Coronary artery (tissue), 2 donors: ENCODE data around the gene L3MBTL3.

Experiments used
- DNase-seq: peaks from one replicate; pipeline ENCODE4 v3.0.0-alpha.2; 2017; ENCODE audit warnings: low spot score
- H3K27ac ChIP-seq, 2 donors: fragments of 200-600 bp; sonication (generic); one replicate each; pipeline ENCODE4 v1.5.1; 2016 to 2019
- H3K4me3 ChIP-seq: fragments of 200-600 bp; sonication (generic); 2 replicates; pipeline ENCODE4 v1.5.1; 2016; ENCODE audit warnings: mild to moderate bottlenecking, moderate library complexity
- CTCF ChIP-seq: fragments of 200-600 bp; sonication (generic); IDR thresholded peaks from one replicate; pipeline ENCODE4 v1.5.1; 2019; ENCODE audit warnings: antibody characterized with exemption

L3MBTL3 gene

GRCh38 chr6:130188207-130188899 lies 170.0 kb downstream of the L3MBTL3 start:
- TF ChIP-seq CTCF: no peak
- Histone ChIP-seq H3K4me3 (no peak overlapping the region), H3K27ac (no peak overlapping the region)
- no peak for DNase-seq

GRCh38 chr6:130189531-130190397 lies 171.4 kb downstream of the L3MBTL3 start:
- no peak for DNase-seq
- H3K4me3 ChIP-seq: no peak overlapping the region
- no peak for TF ChIP-seq CTCF
- no peak overlapping the region for H3K27ac ChIP-seq
